22Rv1 (cell line): ENCODE measurements around the gene PTPRD.

ENCODE experiments used
- H3K27ac ChIP-seq: fragments of 450-650 bp; 2 replicates; pipeline ENCODE4 v1.5.1; 2017
- ZFX ChIP-seq: fragments of 450-650 bp; IDR thresholded peaks from 2 replicates; pipeline ENCODE4 v1.6.1; 2017; ENCODE audit warnings: antibody characterized with exemption, borderline replicate concordance
- TF ChIP-seq, protein P1 (sequence below): fragments of 450-650 bp; IDR thresholded peaks from 2 replicates; pipeline ENCODE4 v1.5.1; 2017; ENCODE audit warnings: mild to moderate bottlenecking

Gene PTPRD

DNA sequence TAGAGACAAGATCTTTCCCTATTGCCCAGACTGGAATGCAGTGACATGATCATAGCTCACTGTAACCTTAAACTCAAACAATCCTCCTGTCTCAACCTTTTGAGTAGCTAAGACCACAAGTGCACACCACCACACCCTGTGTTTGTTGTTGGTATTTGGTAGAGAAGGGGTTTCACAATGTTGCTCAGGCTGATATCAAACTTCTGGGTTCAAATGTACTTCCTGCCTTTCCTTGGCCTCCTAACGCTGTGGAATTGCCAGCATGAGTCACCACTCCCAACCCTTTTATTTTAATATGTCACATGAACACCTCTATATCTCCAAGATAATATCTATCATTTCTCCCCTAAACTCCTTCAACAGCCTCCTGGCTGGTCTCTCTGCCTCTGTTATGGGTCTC, 719.0 kb downstream of the PTPRD start:
- no peak overlapping the region for H3K27ac ChIP-seq
- TF ChIP-seq, protein P1, sequence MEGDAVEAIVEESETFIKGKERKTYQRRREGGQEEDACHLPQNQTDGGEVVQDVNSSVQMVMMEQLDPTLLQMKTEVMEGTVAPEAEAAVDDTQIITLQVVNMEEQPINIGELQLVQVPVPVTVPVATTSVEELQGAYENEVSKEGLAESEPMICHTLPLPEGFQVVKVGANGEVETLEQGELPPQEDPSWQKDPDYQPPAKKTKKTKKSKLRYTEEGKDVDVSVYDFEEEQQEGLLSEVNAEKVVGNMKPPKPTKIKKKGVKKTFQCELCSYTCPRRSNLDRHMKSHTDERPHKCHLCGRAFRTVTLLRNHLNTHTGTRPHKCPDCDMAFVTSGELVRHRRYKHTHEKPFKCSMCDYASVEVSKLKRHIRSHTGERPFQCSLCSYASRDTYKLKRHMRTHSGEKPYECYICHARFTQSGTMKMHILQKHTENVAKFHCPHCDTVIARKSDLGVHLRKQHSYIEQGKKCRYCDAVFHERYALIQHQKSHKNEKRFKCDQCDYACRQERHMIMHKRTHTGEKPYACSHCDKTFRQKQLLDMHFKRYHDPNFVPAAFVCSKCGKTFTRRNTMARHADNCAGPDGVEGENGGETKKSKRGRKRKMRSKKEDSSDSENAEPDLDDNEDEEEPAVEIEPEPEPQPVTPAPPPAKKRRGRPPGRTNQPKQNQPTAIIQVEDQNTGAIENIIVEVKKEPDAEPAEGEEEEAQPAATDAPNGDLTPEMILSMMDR, result no peak
- TF ChIP-seq ZFX, result no peak

GRCh38 chr9:9892217-9892616, 720.6 kb downstream of the PTPRD start:
- no peak overlapping the region for H3K27ac ChIP-seq
- TF ChIP-seq, protein P1, result no peak
- no peak for TF ChIP-seq ZFX

- no peak for TF ChIP-seq ZFX
- TF ChIP-seq, protein P1, result no peak
- no peak overlapping the region for H3K27ac ChIP-seq
These were observed 731.1 kb downstream of the PTPRD start for GRCh38 chr9:9881692-9882091.

DNA sequence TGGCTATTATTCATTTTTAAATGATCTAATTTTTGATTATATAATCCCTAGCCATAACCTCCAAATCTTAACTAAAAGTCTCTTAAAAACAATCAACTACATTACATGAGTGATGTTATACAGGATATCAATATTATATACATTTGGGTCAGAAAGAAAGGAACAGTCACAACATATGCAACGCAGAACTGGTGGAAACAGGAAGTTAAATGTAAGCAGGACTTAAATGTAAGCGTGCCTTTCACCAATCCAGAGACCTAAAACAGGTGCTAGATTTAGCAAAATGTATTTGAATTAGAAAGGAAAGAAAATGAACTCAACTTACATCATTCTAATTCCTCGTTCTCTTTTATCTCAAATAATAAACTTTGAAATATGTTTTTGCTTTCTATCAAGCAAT, 738.5 kb downstream of the PTPRD start:
- no peak for TF ChIP-seq ZFX
- TF ChIP-seq, protein P1, result no peak
- no peak overlapping the region for H3K27ac ChIP-seq

DNA sequence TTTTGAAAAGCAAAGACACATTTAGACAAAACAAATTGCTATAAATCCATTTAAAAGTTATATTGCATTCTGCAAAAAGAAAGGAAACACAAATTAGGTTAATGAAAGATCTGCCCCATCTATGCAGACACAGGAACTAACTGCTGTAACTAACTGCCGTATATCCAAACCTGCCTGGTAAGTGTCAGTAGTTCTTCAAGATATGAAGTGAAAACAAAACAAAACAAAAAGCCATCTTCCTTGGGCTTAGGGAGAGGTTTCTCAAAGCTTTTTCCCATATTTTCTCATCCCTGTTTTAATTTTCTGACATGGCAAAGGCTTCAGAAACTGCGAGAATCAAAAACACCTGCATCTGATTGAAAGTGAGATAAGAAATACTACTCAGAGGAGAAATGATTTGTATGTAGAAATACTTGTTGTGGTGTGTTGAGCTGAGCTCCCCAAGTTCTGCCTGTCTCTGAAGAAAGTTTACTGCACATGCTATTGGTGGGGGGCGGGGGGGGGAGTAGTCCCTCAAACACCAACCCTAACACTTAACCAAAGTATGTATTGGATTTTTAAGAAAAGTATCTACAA, 750.5 kb downstream of the PTPRD start:
- TF ChIP-seq, protein P1, result no peak
- no peak for TF ChIP-seq ZFX
- H3K27ac ChIP-seq, result no peak overlapping the region

DNA sequence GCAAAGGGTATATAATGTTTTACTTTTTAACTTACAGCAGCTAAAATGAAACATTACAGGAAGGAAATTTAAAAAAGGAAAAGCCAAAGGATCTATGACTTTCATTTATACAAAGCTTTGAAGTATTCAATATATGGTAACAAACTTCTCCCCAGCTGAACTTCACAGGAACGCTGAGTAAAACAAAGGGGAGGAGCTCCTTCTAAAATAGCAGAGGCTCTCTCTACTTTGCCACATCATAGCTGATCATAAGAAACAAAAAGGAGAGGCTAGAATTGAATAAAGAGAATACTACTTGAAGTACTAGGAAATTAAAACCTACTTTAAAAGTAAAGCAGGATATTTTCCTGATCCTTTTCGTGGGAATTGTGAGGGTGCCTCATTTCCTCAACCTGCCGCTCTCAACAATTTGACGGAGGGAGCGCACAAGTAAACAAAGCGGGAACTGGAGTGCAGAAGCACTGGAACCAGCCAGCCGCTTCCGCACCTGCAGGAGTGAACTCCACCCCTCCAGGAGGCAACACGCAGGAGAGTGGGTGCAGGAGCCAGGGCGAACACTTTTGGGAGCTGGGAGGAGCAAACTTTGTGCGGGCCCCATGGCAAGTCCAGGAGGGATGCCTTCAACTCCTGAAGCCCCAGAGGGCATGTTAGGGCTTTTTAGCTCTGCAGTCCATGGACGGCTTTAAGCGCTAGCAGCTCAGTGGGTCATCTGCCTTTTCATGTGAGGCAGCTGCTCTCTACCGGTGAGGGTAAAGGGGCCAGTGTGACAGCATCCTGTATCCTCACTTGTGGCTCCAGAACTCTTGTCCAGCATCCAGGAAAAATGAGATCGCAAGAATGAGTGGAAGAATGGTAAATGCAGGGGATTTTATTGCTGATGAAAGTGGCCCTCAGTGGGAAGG, 757.4 kb downstream of the PTPRD start:
- no peak for TF ChIP-seq ZFX
- TF ChIP-seq, protein P1, result no peak
- H3K27ac ChIP-seq, result no peak overlapping the region

DNA sequence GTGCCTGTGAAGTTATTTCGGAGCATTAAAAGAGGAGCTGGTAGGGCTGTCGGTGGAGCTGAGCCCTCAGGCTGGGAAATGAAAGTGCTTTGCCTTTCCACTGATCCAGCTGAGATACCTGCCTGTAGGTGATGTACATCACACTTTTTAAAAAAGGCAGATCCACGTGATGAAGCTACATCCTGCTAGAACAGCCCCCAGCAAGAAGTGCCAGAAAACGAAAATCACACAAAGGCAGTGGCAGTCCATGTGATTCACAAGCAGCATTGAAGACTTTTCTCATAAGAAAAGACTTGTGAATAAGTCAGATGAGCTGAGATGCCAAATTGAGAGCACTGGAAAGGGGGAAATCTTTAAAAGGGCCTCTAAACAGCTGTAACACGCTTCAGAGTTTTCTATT, 765.1 kb downstream of the PTPRD start:
- no peak for TF ChIP-seq ZFX
- TF ChIP-seq, protein P1, result no peak
- no peak overlapping the region for H3K27ac ChIP-seq
